GM15510 (cell line): ENCODE results near the gene HDGFL1.

Experiments
- POLR2A ChIP-seq: IDR thresholded peaks from 3 replicates; pipeline ENCODE4 v1.6.1; 2011; ENCODE audit warnings: borderline replicate concordance; ENCODE audit not compliant: insufficient read length; ENCODE audit errors: extremely low read depth

Gene HDGFL1

GRCh38 chr6:22575190-22575589 lies 5.8 kb downstream of the HDGFL1 start:
- TF ChIP-seq POLR2A: no peak

GRCh38 chr6:22579439-22579838 lies 10.1 kb downstream of the HDGFL1 start:
- TF ChIP-seq POLR2A: no peak

DNA sequence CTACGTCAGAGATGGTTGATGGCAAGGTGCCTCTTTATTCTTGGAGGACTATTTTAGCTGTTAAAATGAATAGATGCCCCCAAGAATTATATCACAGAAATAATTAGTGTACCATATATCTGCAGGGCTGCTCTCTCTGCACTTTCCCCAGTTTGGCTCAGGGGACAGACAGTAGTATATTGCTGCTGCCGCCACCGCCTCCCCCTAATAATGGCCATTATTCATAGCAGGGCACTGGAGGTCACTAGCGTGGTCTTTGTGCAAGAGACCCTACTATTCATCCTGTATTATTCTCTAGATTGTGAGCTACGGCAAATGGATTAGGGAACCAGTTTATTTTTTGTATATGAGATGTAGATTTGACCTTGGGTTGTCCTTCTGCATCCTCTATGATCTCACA lies 11.0 kb downstream of the HDGFL1 start:
- TF ChIP-seq POLR2A: no peak

DNA sequence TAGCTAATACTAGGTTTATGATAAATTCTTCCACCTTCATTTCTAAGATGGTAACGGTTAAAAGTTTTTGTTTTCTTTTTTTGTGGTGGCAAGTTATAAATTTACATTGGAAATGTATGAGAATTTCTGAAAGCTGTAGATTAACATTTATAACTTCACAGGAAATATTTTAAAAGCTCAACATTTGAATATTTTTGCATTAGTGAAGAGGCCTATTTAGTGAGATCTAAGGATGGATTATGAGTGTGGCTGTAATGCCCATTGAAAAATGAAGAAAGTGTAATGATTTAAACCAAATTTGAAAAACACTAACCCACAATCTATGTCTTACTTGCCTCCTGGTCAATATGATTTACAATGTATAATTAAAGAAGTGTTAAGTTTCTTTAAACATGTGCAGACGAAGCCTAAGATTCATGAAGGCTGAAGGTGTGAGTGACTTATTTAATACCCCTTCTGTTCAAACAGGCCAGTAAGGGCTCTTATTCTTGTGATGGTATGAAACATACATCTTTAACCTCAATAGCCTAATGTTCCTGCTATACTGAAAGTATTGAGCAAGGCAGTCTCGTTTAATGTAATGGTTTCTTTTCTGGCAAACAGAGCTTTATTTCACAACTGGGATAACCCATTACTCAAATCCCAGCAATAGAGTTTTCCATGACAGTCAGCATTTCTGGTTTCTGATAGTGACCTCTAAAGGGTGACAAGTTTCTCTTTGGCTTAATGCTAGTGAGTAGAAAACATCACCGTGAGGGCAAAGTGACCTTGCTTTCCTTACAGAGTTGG lies 13.2 kb downstream of the HDGFL1 start:
- no peak for TF ChIP-seq POLR2A

DNA sequence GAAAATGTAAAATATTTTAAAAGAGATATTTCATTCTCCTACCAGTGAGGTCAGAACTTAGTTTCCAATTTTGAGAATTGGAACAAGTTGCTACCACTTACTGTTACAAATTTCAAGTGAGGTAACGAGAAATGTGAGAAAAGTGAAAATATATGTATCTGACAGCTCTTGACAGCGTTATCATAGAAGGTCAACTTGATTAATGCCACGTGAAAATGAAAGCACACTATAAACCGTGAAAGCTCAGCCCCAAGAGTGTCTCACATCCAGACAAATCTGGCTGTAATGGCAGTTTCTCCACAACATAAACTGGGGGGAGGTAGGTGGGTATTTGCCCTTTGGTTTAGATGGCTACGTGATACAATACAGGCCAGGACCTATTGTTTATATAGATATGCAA lies 13.9 kb downstream of the HDGFL1 start:
- no peak for TF ChIP-seq POLR2A

- TF ChIP-seq POLR2A: no peak
Observed at GRCh38 chr6:22583927-22584326, 14.6 kb downstream of the HDGFL1 start.

GRCh38 chr6:22589118-22589517 lies 19.8 kb downstream of the HDGFL1 start:
- no peak for TF ChIP-seq POLR2A

DNA sequence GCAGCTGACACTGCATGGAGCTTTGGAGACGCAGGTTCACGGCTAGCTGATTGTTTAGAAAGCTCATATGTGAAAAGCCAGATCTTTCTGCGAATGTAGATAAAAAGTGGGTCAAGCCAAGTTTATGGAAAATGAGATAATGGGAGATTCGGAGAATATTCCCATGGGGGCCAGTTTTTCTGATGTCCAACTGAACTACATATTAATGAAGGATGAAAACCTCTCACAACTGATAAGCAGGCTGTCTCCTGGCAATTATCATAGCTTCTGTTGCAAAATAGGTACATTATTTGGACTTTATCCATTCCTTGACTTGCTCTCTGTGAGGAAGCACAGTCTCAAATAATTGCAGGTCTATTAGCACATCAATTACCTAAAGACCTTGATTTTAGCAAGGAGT lies 21.1 kb downstream of the HDGFL1 start:
- TF ChIP-seq POLR2A: no peak

GRCh38 chr6:22593895-22594294 lies 24.5 kb downstream of the HDGFL1 start:
- TF ChIP-seq POLR2A: no peak

- TF ChIP-seq POLR2A: no peak
Observed at GRCh38 chr6:22596011-22596410, 26.6 kb downstream of the HDGFL1 start.

GRCh38 chr6:22598339-22598738 lies 29.0 kb downstream of the HDGFL1 start:
- TF ChIP-seq POLR2A: no peak

DNA sequence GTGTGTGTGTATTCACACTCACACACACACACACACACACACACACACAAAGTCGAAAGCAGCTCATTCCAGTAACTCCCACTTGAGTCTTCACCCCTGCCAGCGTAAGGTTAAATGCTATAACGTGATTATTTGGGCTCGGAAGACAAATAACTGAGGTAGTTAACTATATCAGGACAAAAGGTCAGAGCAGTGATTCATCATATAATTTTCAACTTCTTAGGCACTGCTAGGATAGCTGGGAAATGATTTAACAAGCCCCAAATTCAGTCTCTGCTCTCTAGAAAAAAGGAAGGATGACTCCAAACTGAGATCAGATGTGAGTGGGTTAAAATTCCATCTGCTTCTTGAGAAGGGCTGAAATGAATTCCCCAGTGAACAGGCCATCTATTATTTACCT lies 30.7 kb downstream of the HDGFL1 start:
- no peak for TF ChIP-seq POLR2A

- TF ChIP-seq POLR2A: no peak
Observed at GRCh38 chr6:22601984-22602383, 32.6 kb downstream of the HDGFL1 start.

GRCh38 chr6:22605736-22606135 lies 36.4 kb downstream of the HDGFL1 start:
- TF ChIP-seq POLR2A: no peak

- TF ChIP-seq POLR2A: no peak
Observed at GRCh38 chr6:22610127-22610526, 40.8 kb downstream of the HDGFL1 start.

GRCh38 chr6:22612236-22612635 lies 42.9 kb downstream of the HDGFL1 start:
- no peak for TF ChIP-seq POLR2A

- TF ChIP-seq POLR2A: no peak
Observed at GRCh38 chr6:22613051-22613450, 43.7 kb downstream of the HDGFL1 start.
